DLD1 (cell line): ENCODE measurements around the gene COLEC12.

ENCODE experiments used
- in situ Hi-C: cut with HindIII; loops from 2 replicates; pipeline ENCODE4 v1.10.0; 2017; ENCODE audit warnings: low sequenced_read_pairs

COLEC12 gene

DNA sequence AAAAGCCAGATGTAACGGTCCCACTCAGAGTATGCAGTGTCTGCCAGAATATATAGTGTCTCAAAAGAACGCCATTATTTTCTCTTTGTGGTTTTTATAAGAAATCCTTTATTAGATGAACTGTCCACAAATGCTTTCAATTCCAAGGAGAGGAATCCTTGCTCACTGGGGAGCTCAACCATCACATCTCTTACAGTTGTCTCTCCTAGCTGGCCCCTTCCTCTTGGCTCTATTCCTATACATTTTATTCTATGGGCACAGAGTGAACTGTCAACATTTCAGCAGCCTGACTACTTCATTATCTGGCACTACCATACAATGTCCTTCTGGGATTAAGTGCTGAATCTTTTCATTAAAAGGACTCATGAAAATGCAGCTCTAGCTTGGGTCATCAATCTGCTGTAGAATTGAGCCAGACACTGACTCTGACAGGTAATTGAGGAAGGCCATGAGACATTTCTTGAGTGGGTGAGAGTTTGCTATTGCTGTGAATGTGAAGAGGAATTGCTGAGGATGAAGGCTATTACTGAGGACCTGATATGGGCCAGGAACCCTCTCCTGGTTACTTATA, 136.2 kb downstream of the COLEC12 start:
- in situ Hi-C loops, result no loop called here

DNA sequence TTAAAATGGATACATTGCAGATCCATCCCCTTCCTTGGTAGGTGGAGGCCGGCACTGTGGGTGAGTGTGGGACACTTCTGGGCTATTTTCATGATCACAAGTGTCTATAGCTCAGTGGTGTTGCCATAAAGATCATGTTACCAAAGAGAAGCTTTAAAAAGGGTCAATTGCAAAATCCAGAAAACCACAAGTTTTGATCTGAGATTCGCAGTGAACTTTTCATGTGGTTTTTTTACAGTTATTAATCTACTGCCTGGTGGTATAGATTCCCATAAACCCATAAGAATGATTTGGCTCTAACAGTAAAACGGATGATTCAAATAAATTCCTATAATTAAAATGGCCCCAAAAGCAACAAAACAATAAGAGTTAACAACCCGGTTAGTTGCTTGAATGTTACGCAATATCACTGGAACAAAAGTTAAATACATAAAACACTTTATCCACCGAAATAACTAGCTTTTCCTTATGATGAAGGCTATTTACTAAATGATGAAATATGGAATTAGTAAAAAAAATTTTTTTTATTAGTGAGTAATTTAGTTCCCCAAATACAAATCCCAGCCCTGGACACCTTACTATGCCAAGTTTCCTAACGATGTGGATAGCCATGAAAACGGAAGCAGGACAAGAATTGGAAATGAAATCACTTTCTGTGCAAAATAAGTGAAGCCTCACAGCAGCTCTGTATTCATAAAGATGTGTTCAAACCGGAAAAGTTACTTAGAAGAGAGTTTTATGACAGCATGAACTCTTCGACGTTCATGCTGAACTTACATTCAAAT, 137.0 kb downstream of the COLEC12 start:
- in situ Hi-C loops, result no loop called here

DNA sequence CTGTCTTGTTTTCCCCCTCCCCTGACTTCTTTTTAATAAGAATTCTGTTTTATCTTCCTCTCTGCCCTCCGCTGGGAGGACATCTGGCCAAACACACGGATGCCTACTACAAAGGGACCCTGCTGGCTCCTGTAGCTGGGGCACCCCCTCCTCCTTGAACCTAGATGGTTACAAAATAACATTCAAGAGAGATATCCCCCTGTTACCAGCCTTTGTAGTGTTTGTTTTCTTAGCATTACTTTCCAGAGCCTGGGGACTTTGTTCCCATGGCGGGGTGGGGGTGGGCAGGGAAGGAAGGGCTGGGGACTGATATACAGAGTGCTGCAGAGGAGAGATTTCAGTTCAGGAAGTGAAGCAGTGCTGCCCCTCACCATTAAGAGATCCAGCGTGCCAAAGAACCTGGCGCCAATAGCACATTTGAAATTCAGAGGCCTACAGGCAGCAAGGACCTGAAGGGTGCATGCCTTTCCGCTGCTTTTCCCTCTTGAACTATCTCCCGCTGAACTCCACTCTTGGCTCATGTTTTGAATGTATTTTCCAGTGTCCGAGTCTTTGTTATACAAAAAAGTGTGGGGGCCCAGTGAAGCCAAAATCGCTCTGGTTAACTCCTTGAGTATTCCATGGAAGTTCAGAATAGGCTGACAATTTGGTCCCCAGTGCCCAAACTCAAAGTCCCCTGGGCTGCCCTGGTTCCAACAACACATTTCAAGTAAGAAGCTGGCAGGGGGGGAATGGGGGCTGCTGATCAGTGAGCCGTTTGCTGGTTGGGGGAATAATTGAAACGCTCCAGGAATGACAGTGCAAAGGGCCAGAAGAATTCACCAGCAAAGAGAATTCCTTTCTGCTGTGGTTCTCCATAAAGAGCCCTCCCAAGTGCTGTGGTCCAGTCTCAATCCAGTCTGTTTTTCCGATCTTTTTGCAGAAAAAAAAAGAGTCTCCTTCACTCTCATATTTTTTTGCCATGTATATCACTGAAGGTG, 137.9 kb downstream of the COLEC12 start:
- in situ Hi-C loops, result no loop called here

DNA sequence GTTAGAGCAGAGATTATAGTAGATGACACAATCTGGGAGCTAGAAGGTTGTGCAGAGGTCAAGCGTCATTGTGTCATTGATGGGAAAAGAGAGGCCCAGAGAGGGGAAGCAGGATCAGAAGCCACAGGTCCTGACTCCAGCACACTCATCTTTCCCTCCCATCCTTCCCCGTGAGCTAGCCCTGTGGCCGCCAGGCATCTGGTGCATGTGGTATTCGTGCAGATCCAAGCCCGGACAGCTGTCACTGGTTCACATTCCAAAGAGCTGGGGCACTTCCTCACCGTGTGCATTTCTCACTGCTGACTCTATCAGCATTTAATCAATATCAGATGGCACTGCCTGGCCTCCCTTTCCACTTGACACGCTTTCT, 138.6 kb downstream of the COLEC12 start:
- in situ Hi-C loops, result no loop called here

DNA sequence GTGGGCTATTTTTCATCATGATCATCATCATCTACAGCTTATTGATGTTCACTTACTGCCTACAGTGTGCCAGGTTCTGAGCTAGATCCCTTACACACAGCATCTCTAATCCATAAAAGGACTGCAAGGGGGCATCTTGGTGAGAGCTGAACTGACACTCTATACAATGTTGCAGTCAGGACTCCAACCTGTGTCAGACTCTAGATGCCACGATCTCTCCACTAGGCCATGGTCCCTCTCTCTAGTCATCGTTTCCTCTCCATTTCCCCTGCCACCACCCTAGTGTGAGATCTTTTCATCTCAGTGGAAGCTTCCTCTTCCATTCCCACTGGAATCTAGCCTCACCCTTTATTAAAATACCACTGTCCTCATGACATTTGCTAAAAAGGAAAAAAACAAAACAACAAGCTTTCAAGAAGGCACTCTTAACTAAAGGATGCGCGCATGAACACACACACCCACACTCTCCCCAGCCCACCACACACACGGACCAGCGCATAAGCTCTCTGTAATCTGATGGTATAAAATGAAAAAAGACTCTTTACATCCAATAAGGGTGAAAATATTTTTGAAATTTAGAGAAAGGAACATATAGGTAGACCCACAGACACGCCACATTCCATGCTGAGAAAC, 139.3 kb downstream of the COLEC12 start:
- in situ Hi-C loops, result no loop called here

DNA sequence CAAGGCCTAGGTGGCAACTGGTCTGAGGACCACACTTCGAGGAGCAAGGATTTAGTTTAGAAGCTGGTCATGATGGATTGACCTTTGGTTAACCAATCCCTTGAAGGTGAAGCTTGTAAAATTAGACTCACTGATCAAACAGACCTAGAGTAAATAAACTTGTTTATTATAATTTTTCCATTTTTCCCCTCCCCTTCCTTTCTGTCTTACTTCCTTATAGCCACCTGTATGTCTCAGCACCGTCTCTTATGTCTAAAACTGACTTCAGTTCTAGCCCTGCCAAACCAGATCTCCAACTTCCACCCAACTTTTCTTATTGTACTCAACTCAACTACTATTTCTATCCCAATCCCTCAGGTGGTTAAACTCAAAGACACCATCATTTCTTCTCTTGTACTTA, 139.8 kb downstream of the COLEC12 start:
- in situ Hi-C loops, result no loop called here

DNA sequence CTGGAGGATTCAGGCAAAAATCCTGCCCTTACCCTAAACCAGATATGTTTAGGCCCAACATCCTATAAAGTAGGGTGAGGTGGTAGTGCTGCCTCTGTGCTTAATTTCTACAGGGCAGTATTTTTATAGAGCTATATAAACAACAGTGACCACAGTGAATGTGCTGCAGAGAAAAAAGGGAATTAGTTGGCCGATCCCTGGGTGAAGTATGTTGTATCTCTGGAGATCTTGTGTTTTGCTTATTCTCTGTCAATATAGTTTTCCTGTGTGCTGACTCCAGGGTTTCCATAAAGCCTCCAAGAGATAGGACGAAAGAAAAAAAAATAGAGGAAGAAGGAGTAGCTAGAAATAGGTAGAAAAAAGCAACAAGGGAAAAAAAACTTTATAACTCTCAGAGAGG, 143.7 kb downstream of the COLEC12 start:
- in situ Hi-C loops, result no loop called here

DNA sequence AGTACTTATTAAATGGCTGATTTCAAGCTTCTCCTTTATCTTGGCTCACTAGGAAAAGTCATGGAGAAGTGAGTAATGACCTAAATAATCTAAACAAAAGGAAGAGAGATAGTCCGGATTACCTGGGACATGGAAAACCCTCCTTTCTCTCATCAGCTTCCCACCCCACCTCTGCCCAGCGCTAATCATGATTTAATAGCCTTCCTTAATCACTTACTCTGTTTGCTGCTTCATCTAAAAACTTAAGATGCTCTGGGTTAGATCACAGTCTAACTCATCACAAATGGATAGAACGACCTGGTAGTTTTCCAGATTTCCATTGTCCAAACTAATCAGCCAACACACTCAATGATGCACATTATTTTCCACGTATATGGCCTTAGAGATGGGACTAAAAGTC, 144.8 kb downstream of the COLEC12 start:
- in situ Hi-C loops, result no loop called here

DNA sequence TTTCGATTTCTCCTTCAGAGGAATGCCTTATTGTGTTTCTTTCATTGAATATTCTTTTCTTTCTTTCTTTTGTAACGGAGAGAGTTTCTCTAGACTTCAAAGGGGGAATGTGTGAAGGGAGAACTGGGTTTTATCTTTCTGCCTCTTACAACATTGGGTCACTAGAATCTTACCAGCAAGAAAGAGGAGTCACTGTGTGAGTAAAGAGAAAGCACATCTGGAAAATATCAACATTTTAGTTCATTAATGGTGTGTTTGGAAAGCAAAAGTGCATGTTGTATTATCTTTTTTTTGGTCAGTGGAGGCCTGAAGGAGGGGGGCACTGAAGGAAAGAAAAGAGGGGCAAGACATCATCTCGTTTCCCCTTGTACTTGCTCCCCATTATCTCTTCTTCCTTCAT, 146.0 kb downstream of the COLEC12 start:
- in situ Hi-C loops, result no loop called here

DNA sequence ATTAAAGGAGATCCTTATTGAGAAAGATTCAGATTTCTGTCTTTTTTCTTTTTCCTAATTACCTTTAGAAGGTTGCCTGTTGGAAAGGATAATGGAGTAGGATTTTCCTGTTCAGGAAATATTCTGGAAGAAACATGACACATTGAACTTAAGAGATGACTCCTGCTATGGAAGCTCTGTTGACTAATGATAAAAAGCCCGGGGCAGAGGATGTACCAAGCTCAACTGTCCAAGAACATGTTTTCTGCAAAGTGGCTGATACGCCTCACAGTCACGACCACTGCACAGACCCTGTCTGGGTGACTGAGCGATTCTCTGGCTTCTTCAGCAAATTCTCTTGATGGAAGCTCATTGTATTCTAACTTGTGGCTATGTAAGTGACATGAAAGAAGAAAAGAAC, 146.5 kb downstream of the COLEC12 start:
- in situ Hi-C loops, result no loop called here

DNA sequence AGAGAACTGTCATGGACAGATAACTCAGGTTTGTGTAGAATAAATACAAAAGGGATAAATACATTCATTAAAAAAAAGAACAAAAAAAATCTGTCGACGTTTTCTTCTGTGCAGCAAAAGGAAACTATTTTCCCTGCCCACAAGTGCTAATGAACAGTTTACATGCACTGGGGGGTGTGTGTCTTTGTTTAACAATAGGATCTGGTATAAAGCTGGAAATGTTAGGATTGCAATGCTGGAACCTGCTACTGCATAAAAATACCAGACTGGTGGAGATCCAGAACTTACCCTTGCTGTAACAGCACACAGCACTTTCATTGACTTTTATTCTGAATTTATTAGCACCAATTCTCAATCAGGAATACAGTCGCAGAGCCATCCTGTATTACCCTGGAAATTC, 148.1 kb downstream of the COLEC12 start:
- in situ Hi-C loops, result no loop called here

DNA sequence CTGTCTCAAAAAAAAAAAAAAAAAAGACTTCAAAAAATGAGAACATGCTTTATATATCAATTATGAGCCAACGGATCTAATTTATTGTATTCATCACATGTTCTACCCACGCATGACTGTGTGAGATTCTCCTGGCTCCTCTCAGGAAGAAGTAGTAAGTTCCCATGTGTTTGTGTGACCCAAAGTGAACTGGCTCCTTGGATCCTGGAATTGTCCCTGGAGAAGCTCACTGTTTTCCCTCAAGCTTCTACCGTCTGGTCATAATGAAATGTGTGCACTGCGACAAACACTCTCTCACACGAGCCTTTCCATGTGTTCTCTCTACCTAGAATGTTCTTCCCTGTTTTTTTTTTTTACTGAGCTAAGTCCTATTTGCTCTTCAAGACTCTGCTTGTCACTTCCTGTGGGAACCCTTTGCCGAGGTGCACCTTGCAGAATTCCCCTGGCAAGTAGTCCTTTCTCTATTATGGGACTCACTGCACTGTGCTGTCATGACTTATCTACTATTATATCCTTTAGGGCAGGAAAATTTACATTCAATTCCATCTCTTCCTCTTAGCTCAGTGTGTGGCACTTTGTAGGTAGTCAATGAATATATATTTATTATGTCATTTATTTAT, 149.4 kb downstream of the COLEC12 start:
- in situ Hi-C loops, result no loop called here

DNA sequence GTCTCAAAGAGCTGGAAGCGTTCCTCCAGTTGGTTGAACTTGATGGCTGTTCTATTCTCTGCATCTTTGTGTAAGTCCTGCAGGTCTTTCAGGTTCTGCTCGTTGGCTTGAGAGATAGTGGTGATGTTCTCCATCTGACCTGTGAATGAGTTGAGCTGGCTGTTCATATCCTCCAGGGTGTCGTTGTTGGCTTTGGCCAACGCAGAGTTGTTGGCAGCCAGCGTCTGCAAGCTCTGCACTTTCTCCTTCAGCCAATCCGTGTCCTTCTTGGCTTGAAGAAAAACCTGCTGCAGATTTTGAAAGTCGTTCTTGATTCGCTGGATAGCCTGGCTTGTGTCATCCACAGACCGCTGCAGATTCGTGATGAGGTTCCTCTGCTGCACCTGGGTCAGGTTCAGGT, 153.9 kb downstream of the COLEC12 start:
- in situ Hi-C loops, result no loop called here

DNA sequence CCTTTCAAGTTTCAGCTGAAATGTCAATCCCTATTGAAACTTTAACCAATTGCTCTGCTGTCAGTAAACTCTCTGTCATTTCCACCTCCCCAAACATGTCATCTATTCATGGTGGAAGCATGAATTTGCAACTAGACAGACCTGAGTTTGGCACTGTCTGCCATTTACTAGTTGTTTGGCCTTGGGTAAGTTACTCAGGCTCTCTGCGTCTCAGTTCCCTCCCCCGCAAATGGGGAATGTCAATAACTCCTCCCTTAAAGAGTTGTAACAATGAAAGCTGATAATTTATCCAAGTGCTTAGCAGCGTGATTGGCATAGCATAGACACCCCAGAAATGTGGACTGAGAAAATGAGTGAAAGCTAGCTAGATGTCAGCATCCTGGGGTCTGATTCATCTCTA, 159.4 kb downstream of the COLEC12 start:
- in situ Hi-C loops, result no loop called here

DNA sequence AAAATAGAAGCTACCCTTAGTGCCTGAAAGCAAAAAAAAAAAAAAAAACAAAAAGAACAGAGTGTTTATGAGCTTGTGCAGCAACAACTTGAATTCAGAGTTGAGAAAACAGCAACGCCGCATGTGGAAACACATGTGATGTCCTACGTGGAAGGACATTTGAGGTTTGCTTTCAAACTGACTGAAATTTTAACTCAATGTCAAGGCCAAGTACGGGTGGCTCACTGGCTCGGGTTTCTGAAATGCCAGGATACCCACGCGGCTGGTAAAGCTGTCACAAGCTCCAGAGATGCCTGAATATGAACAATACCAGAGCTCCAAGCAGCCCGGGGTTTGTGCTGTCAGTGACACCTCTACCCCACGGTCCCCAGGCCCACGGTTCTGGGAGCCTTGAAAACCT, 160.5 kb downstream of the COLEC12 start:
- in situ Hi-C loops, result no loop called here

DNA sequence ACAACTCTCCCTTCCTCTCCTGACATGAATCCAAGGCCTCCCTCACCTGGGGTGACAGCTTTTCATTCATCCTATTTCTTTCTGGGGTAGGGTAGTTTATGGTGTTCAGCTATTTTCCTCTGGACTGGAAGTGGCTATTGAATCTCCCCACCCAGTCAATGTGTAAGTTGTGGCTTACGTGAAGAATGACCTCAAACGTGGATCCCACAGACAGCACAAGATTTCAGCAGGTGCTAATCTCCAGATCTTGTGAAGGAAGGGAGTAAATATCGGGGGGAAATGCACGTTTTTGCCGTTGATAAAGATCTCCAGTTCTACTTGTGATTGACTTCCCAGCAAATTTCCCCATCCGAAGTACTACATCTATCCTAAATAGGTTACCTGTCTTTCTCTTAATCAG, 161.3 kb downstream of the COLEC12 start:
- in situ Hi-C loops, result no loop called here

DNA sequence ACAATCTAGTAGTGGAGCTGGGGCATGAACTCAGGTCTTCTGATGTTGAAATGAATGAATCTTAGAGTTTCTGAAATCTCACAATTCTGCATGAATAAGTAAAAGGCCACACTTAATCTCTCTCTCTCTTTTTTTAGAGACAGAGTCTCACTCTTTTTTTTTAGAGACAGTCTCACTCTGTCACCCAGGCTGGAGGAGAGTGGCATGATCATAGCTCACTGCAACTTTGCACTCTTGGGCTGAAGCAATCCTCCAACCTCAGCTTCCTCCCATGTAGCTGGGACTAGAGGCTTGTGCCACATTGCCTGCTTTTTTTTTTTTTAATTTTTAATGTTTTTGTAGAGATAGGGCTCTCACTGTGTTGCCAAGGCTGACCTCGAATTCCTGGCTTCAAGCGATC, 163.8 kb downstream of the COLEC12 start:
- in situ Hi-C loops, result no loop called here

DNA sequence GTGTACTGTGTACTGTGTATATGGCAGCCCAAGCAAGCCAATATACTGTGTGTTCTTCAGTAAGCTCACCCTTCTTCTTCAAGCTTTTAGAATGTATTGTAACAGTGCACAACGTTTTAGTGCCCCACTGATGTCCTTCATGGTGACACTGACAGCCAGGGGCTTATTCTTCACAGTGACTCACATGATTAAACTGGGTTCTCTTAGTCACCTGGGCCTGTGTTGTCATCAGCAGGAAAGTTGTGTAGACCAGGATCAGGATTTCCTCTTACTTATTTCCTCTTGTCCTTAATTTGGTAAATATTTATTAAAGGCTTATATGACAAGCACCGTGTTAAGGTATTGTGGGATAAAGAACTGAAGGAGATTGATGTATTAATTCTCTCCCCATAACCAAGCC, 164.8 kb downstream of the COLEC12 start:
- in situ Hi-C loops, result no loop called here

DNA sequence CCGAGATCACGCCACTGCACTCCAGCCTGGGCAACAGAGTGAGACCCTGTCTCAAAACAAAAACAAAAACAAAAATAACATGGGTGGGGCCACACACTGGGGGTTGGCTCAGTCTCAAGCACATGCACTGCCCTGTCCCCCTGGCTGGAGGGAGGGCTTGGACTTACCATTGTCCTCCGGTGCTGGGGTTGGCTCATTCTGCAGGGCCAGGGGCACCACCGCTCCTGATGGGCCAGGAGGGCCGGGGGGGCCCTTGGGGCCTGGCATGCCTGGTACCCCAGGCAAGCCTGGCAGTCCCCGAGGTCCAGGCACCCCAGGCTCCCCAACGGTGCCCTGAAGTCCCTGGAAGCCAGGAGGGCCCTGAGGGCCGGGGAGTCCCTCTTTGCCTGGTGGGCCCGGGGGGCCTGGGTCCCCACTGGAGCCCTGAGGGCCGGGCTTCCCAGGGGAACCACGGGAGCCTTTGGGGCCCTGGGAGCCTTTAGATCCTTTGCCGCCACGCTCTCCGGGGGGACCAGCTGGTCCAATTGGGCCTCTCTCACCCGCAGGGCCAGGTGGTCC, 165.8 kb downstream of the COLEC12 start:
- in situ Hi-C loops, result no loop called here

DNA sequence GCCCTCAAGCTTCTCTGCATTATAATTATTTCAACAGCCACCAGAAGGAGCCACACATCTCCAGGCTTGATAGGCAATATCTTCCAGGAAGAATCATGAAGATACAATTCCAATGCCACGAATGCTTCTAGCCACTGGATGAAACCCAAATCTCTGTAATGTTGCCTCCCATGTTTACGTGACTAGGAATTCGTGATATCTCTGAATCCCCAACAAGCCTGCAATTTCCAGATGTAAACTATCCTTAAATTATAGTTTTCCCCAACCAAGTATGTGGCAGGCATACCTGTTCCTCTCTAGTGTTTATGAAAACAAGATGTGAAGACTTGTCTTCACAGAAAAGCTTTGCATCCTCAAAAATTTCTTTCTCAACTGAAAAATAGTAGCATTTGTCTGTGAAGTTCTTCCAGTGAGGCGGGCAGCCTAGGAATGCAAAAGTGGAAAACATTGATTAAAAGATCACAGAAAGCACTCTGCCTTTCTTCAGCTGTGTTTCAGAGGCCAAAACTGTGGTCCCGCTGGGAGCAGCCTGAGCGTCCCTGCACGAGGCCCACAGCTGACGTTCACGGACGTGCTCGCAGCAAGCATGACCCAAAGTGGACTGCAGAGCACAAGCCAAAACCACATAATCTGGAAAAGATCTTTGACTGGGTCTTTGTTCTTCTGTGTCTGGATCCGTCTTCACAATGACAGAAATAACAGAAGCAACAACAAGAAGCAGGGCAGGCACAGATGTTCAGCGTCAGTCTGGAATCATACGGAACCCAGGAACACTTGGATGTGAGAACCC, 167.6 kb downstream of the COLEC12 start:
- in situ Hi-C loops, result no loop called here
